Neural cell (in vitro differentiated cells): Measurements from ENCODE around the gene CYSRT1. TPM values are rescaled to one million over a fixed set of nuclear protein-coding genes. Genes with fewer than 3 reads are reported as not detected.

Experiments used
- H2AFZ ChIP-seq: fragments of 200-600, 300-800 bp; sonication (generic), shearing (Covaris generic); 2 replicates; pipeline ENCODE4 v1.6.0; 2014; ENCODE audit warnings: low read depth, mild to moderate bottlenecking, antibody characterized with exemption, low read length, moderate library complexity
- H3F3A ChIP-seq: fragments of 200-600 bp; shearing (Covaris generic); 2 replicates; pipeline ENCODE4 v1.6.1; 2016; ENCODE audit warnings: mild to moderate bottlenecking, moderate library complexity, mixed read lengths, antibody characterized with exemption, low read length; ENCODE audit not compliant: insufficient read depth, poor library complexity, severe bottlenecking
- H3K27ac ChIP-seq: fragments of 200-600, 300-800 bp; sonication (generic), shearing (Covaris generic); 2 replicates; pipeline ENCODE4 v1.5.1; 2014; ENCODE audit warnings: mild to moderate bottlenecking, low read length, moderate library complexity
- H3K27me3 ChIP-seq: fragments of 300-800, 200-600 bp; sonication (generic), shearing (Covaris generic); 2 replicates; pipeline ENCODE4 v1.6.0; 2014; ENCODE audit warnings: mild to moderate bottlenecking, low read depth, low read length, moderate library complexity; ENCODE audit not compliant: insufficient read depth
- H3K36me3 ChIP-seq: fragments of 300-800, 200-600 bp; sonication (generic), shearing (Covaris generic); 2 replicates; pipeline ENCODE4 v1.5.1; 2014; ENCODE audit warnings: mild to moderate bottlenecking, antibody characterized with exemption, low read length, moderate library complexity; ENCODE audit not compliant: insufficient read depth
- H3K4me2 ChIP-seq: fragments of 300-800, 200-600 bp; sonication (generic), shearing (Covaris generic); 2 replicates; pipeline ENCODE4 v1.6.0; 2014; ENCODE audit warnings: mild to moderate bottlenecking, low read length
- H3K4me3 ChIP-seq: fragments of 300-800, 200-600 bp; sonication (generic), shearing (Covaris generic); 2 replicates; pipeline ENCODE4 v1.5.1; 2014; ENCODE audit warnings: mild to moderate bottlenecking, low read length, moderate library complexity
- H3K79me2 ChIP-seq: fragments of 200-600 bp; shearing (Covaris generic); replicated peaks from 2 replicates; pipeline ENCODE4 v1.6.0; 2014; ENCODE audit warnings: mild to moderate bottlenecking, low read length, moderate library complexity; ENCODE audit not compliant: insufficient read depth
- H3K9ac ChIP-seq: fragments of 300-800, 200-600 bp; sonication (generic), shearing (Covaris generic); 2 replicates; pipeline ENCODE4 v1.6.1; 2016; ENCODE audit warnings: mild to moderate bottlenecking, low read length, mixed read lengths
- H3K9me2 ChIP-seq: fragments of 200-600 bp; shearing (Covaris generic); 2 replicates; pipeline ENCODE4 v1.6.1; 2016; ENCODE audit warnings: mild to moderate bottlenecking, low read length, mixed read lengths; ENCODE audit not compliant: insufficient read depth
- H3K9me3 ChIP-seq: fragments of 200-600, 300-800 bp; sonication (generic), shearing (Covaris generic); 2 replicates; pipeline ENCODE4 v1.6.1; 2016; ENCODE audit warnings: mild to moderate bottlenecking, mixed run types, low read length, moderate library complexity, mixed read lengths
- H4K20me1 ChIP-seq: fragments of 200-600 bp; shearing (Covaris generic); 2 replicates; pipeline ENCODE4 v1.6.1; 2016; ENCODE audit warnings: mild to moderate bottlenecking, mixed run types; ENCODE audit not compliant: insufficient read depth
- EP300 ChIP-seq: fragments of 450-650 bp; conservative IDR thresholded peaks from 2 replicates; pipeline ENCODE4 v1.6.1; 2014; ENCODE audit warnings: antibody characterized with exemption, mild to moderate bottlenecking, moderate library complexity; ENCODE audit not compliant: poor library complexity, severe bottlenecking
- EZH2 ChIP-seq: fragments of 200-600, 300-800 bp; shearing (Covaris generic), sonication (generic); IDR thresholded peaks from 2 replicates; pipeline ENCODE4 v1.6.1; 2014; ENCODE audit warnings: antibody characterized with exemption, low read length, borderline replicate concordance, mild to moderate bottlenecking; ENCODE audit not compliant: insufficient read depth, poor library complexity, severe bottlenecking
- POLR2AphosphoS5 ChIP-seq: IDR thresholded peaks from 2 replicates; pipeline ENCODE4 v1.6.1; 2012
- RAD21 ChIP-seq: fragments of 450-650 bp; conservative IDR thresholded peaks from 2 replicates; pipeline ENCODE4 v1.6.1; 2014; ENCODE audit warnings: antibody characterized with exemption, mild to moderate bottlenecking, moderate library complexity
- REST ChIP-seq: IDR thresholded peaks from 2 replicates; pipeline ENCODE4 v1.6.1; 2012; ENCODE audit warnings: borderline replicate concordance
- SMC3 ChIP-seq: fragments of 450-650 bp; conservative IDR thresholded peaks from 2 replicates; pipeline ENCODE4 v1.6.1; 2014; ENCODE audit warnings: antibody characterized with exemption, mild to moderate bottlenecking, moderate library complexity; ENCODE audit not compliant: poor library complexity
- TAF1 ChIP-seq: IDR thresholded peaks from 2 replicates; pipeline ENCODE4 v1.6.1; 2012; ENCODE audit warnings: low read depth
- polyA plus RNA-seq: library from polyadenylated mRNA; depleted of rRNA; stranded (reverse); fragments of >200 nt; gene quantifications from 2 replicates; pipeline ENCODE4 v1.2.3, GENCODE V29; 2014
- TF ChIP-seq, protein P1 (sequence below): fragments of 450-650 bp; IDR thresholded peaks from 2 replicates; pipeline ENCODE4 v1.5.1; 2014; ENCODE audit warnings: antibody characterized with exemption, mild to moderate bottlenecking, moderate library complexity; ENCODE audit not compliant: poor library complexity, severe bottlenecking

Gene CYSRT1
- polyA plus RNA-seq, 1 donor from 2014 or later, result 3.3 TPM

GRCh38 chr9:137218754-137219271 is 6.2 kb upstream of the CYSRT1 start:
- Histone ChIP-seq H3K4me2 (no peak overlapping the region), H2AFZ (no peak overlapping the region), H3K9me3 (no peaks in the 10 kb centered on the region), H3K27ac (no peak overlapping the region), H3K36me3 (no peaks in the 10 kb centered on the region), H3K9me2 (no peaks in the 10 kb centered on the region), H4K20me1 (no peaks in the 10 kb centered on the region), H3F3A (no peaks in the 10 kb centered on the region), H3K4me3 (no peak overlapping the region), H3K9ac (no peak overlapping the region), H3K79me2 (no peaks in the 10 kb centered on the region), H3K27me3 (no peaks in the 10 kb centered on the region)
- no peak for TF ChIP-seq POLR2AphosphoS5
- TF ChIP-seq RAD21, result no peak
- TF ChIP-seq, protein P1, sequence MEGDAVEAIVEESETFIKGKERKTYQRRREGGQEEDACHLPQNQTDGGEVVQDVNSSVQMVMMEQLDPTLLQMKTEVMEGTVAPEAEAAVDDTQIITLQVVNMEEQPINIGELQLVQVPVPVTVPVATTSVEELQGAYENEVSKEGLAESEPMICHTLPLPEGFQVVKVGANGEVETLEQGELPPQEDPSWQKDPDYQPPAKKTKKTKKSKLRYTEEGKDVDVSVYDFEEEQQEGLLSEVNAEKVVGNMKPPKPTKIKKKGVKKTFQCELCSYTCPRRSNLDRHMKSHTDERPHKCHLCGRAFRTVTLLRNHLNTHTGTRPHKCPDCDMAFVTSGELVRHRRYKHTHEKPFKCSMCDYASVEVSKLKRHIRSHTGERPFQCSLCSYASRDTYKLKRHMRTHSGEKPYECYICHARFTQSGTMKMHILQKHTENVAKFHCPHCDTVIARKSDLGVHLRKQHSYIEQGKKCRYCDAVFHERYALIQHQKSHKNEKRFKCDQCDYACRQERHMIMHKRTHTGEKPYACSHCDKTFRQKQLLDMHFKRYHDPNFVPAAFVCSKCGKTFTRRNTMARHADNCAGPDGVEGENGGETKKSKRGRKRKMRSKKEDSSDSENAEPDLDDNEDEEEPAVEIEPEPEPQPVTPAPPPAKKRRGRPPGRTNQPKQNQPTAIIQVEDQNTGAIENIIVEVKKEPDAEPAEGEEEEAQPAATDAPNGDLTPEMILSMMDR, result no peak
- no peak for TF ChIP-seq TAF1
- no peak for TF ChIP-seq REST
- TF ChIP-seq EP300, result no peak
- TF ChIP-seq SMC3, result no peak

DNA sequence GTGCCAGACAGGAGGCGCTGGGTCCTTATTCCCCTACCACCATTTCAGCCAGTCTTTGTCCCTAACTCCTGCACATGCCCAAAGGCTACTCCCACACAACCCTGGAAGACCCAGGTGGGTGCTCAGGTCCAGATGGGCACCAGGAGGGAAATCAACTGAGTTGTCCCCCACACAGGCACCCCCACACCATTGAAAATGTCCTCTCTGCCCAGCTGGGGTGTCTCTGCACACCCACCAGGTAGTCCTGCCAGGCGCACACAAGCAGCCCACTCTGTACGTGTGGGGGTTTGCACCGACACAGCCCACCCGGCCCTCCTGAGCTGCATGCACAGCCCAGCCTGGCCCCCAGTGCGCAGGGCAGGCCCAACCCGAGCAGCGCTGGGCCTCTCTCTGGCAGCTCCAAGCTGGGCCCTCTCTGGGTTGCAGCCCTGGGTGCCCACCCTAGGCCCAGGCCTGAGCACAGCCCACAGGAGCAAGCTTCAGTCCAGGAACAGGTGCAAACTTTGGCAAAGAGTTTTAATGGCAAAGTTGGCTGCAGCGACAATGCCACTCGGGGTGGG is 5.1 kb upstream of the CYSRT1 start:
- Histone ChIP-seq H3K9me3 (no peaks in the 10 kb centered on the region), H3K27me3 (no peaks in the 10 kb centered on the region), H3K79me2 (no peaks in the 10 kb centered on the region), H3K9me2 (no peaks in the 10 kb centered on the region), H3K9ac (no peak overlapping the region), H3F3A (no peaks in the 10 kb centered on the region), H4K20me1 (no peaks in the 10 kb centered on the region), H3K27ac (no peak overlapping the region), H3K4me2 (no peak overlapping the region), H3K4me3 (no peak overlapping the region), H2AFZ (no peak overlapping the region), H3K36me3 (no peaks in the 10 kb centered on the region)
- no peak for TF ChIP-seq RAD21
- TF ChIP-seq EP300, result no peak
- no peak for TF ChIP-seq POLR2AphosphoS5
- TF ChIP-seq EZH2, result no peak
- no peak for TF ChIP-seq SMC3
